Effector memory CD4-positive, alpha-beta T cell (primary cell): ENCODE results near the gene SMIM22.

Experiments
- DNase-seq, 3 donors: peaks; one replicate each; pipeline ENCODE4 v3.0.0-alpha.2; 2020
- H3K27ac ChIP-seq: 2 replicates; pipeline ENCODE4 v1.7.0; 2013; ENCODE audit warnings: mild to moderate bottlenecking, low read length, moderate library complexity; ENCODE audit not compliant: insufficient read depth, poor library complexity, severe bottlenecking
- H3K27me3 ChIP-seq: replicated peaks from 2 replicates; pipeline ENCODE4 v1.7.0; 2013; ENCODE audit warnings: mild to moderate bottlenecking, low read length; ENCODE audit not compliant: insufficient read depth, control insufficient read depth, poor library complexity, severe bottlenecking
- H3K36me3 ChIP-seq: 2 replicates; pipeline ENCODE4 v1.7.0; 2013; ENCODE audit warnings: mild to moderate bottlenecking, low read length, moderate library complexity; ENCODE audit not compliant: control insufficient read depth, insufficient read depth
- H3K4me1 ChIP-seq: 2 replicates; pipeline ENCODE4 v1.7.0; 2013; ENCODE audit warnings: low read length, mild to moderate bottlenecking; ENCODE audit not compliant: control insufficient read depth, insufficient read depth, poor library complexity, severe bottlenecking
- H3K4me3 ChIP-seq: 2 replicates; pipeline ENCODE4 v1.7.0; 2013; ENCODE audit warnings: low read length, low read depth, mild to moderate bottlenecking; ENCODE audit not compliant: insufficient read depth, poor library complexity, severe bottlenecking
- H3K9me3 ChIP-seq: 2 replicates; pipeline ENCODE4 v1.7.0; 2013; ENCODE audit warnings: mild to moderate bottlenecking, low read length, moderate library complexity; ENCODE audit not compliant: control insufficient read depth

SMIM22 gene

GRCh38 chr16:4795828-4796572 lies 831 bp downstream of the SMIM22 start:
- Histone ChIP-seq H3K27me3 (no peaks in the 10 kb centered on the region), H3K4me1 (no peaks in the 10 kb centered on the region), H3K27ac (no peak overlapping the region), H3K4me3 (no peak overlapping the region), H3K36me3 (no peaks in the 10 kb centered on the region), H3K9me3 (no peaks in the 10 kb centered on the region)
- no peak for DNase-seq

DNA sequence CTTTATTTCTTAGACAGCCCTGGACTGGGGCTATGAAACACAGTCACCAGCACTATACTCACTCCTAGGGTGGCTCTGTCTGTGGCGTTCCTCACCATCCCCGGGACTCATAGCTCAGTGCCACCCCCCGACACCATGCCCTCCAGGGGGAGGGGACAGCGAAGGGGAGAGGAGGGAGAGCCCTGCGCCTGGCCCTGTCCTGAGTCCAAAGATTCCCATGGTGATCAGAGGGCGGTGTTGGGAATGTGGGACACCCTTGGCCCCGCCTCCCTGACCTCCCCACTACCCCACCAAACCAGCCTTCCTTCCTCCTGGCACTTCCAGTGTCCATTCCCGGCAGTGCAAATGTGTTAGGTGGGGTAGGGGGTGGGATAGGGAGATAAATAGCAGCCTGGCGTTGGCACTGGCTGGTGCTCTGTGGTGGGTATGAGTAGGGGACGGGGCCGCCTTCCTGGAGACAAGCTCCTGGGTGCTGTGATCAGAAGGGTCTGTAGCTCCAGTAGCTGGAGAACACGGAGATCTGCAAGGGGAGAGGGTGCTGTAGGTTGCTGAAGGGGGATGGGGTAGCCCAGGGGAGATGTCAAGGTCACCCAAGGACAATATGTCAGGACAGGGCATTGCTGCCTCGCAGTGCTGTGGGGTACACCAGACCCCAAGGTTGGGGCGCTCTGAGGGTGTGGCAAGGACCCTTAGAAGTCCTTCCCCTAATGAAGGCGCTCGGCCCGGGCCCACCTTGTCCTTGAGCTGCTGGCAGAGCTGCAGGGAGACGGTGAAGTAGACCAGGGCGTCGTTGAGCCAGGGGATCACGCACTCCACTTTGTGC lies 2.0 kb downstream of the SMIM22 start:
- Histone ChIP-seq H3K9me3 (no peaks in the 10 kb centered on the region), H3K27me3 (no peaks in the 10 kb centered on the region), H3K4me3 (no peak overlapping the region), H3K27ac (no peak overlapping the region), H3K36me3 (no peaks in the 10 kb centered on the region), H3K4me1 (peaks cover 8% of the 10 kb centered on the region)
- no peak for DNase-seq

DNA sequence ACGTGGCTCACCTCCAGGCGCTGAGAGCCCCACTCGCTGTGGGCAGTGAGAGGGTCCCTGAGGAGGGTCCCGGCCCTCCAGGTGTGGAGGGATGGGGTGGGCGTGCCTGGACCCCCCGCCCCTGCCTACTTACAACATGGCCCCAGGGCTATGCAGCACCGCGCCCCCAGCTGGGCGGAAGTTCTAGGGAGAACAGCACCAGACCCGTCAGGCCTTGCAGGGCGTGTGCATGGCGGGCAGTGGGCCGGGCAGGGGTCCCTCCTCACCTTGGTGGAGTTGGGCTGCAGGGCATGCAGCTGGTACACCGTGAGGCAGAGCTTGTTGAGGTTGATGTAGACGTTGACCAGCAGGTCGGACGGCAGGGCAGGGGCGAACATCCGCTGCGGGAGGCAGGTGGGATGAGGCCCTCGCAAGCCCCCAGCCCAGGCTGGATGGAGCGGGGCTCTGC lies 2.7 kb downstream of the SMIM22 start:
- Histone ChIP-seq H3K36me3 (no peaks in the 10 kb centered on the region), H3K9me3 (no peaks in the 10 kb centered on the region), H3K27me3 (no peaks in the 10 kb centered on the region), H3K4me3 (no peak overlapping the region), H3K4me1 (peaks cover 8% of the 10 kb centered on the region), H3K27ac (no peak overlapping the region)
- no peak for DNase-seq

- Histone ChIP-seq H3K4me3 (no peak overlapping the region), H3K36me3 (no peaks in the 10 kb centered on the region), H3K27ac (no peak overlapping the region), H3K4me1 (peaks cover 8% of the 10 kb centered on the region), H3K27me3 (no peaks in the 10 kb centered on the region), H3K9me3 (no peaks in the 10 kb centered on the region)
- no peak for DNase-seq
Observed at GRCh38 chr16:4798456-4798855, 3.3 kb downstream of the SMIM22 start.

GRCh38 chr16:4799171-4799855 lies 4.1 kb downstream of the SMIM22 start:
- H3K9me3 ChIP-seq: no peaks in the 10 kb centered on the region
- H3K4me1 ChIP-seq: peaks cover 8% of the 10 kb centered on the region
- no peak overlapping the region for H3K27ac ChIP-seq
- H3K27me3 ChIP-seq: no peaks in the 10 kb centered on the region
- H3K4me3 ChIP-seq: no peak overlapping the region
- no peaks in the 10 kb centered on the region for H3K36me3 ChIP-seq
- DNase-seq: no peak

DNA sequence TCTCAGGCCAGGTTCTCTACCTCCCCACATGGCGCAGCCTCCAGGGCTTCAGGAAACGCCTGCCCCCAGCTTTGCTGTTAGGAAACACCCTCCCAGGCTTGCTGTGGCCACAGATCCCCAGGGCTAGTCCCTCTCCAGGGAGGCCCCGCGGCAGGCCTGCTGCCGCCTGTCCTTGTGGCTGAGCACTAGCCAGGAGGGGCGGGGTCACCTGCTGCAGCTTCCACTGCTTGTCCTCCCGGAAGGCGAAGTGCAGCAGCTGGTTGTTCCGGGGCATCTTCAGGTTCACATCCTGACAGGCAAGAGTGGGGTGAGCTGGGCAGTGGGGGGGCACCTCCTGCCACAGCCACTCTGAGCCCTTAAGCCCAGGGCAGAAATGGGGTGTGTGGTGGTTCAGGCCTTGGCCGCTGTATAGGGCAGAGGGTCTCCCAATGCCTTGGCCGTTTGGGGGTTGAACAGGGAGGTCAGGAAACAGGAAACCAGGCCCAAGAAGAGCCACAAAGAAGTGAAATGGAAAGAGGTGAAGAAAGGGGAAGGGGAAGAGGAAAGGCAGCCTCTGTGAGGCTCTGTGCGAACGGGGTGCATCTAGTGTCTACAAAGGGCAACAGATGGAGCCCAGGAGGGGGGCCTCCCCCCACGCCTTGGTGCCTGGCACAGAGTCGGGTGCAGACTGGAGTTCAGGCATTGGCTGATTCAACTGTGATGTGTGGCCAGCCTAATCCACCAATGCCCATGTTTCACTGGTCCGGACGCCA lies 5.3 kb downstream of the SMIM22 start:
- H3K36me3 ChIP-seq: no peaks in the 10 kb centered on the region
- H3K4me3 ChIP-seq: no peak overlapping the region
- no peak overlapping the region for H3K27ac ChIP-seq
- no peaks in the 10 kb centered on the region for H3K27me3 ChIP-seq
- H3K9me3 ChIP-seq: no peaks in the 10 kb centered on the region
- peaks cover 8% of the 10 kb centered on the region for H3K4me1 ChIP-seq
- no peak for DNase-seq

GRCh38 chr16:4801051-4801961 lies 6.1 kb downstream of the SMIM22 start:
- H3K27me3 ChIP-seq: no peaks in the 10 kb centered on the region

GRCh38 chr16:4801962-4802658 lies 6.9 kb downstream of the SMIM22 start, which contains the start of gene ROGDI:
TSS of gene ROGDI (minus strand) at chr16:4802633. CDS start at chr16:4802571, 62 bp downstream.
- no peaks in the 10 kb centered on the region for H3K9me3 ChIP-seq
- no peaks in the 10 kb centered on the region for H3K27me3 ChIP-seq
- no peaks in the 10 kb centered on the region for H3K36me3 ChIP-seq
- DNase-seq: peak; percentile 81 to 86 (median 82)
- peak within 1 kb of the TSS; percentile 88 for H3K4me3 ChIP-seq
- peak within 1 kb of the TSS; percentile 82 for H3K27ac ChIP-seq
- H3K4me1 ChIP-seq: peaks cover 8% of the 10 kb centered on the region

More at GRCh38 chr16:4801051-4801961, 6.1 kb downstream of the SMIM22 start:
- Histone ChIP-seq H3K9me3 (no peaks in the 10 kb centered on the region), H3K36me3 (no peaks in the 10 kb centered on the region), H3K4me1 (peaks cover 8% of the 10 kb centered on the region), H3K4me3 (peak overlapping the region; percentile 88), H3K27ac (peak overlapping the region; percentile 82)
- no peak for DNase-seq
